SK-N-SH (cell line): ENCODE results near the gene CRYGD. TPM values are rescaled to one million over a fixed set of nuclear protein-coding genes. Genes with fewer than 3 reads are reported as not detected.

Experiments used
- CTCF ChIA-PET: fragments of 300-600, 350-600 bp; formaldehyde crosslinking; extraction: SDS; loops from one replicate; lab custom pipeline; 2021; lab: Yijun Ruan, JAX
- POLR2A ChIA-PET: fragments of 350-600 bp; sonication (Branson Sonifier 250); formaldehyde crosslinking; extraction: SDS; loops from one replicate; lab custom pipeline; 2020; ENCODE audit warnings: antibody characterized with exemption, inconsistent platforms; lab: Yijun Ruan, JAX
- DNase-seq: peaks from one replicate; pipeline ENCODE4 v3.0.0; 2012
- H2AFZ ChIP-seq: fragments of 200-600 bp; sonication (generic); 2 replicates; pipeline ENCODE4 v1.8.1; 2016; ENCODE audit warnings: antibody characterized with exemption, mild to moderate bottlenecking, low read depth
- H3F3A ChIP-seq: fragments of 200-600 bp; sonication (generic); replicated peaks from 2 replicates; pipeline ENCODE3; 2016; ENCODE audit warnings: antibody characterized with exemption, mild to moderate bottlenecking; ENCODE audit not compliant: insufficient read depth
- H3K27ac ChIP-seq, 2 experiments: fragments of 200-500 bp in 1 of 2; fragments of 200-600 bp in 1 of 2; sonication (Bioruptor generic) in 1 of 2; sonication (generic), shearing (Covaris generic) in 1 of 2; 2 replicates each; pipeline versions ENCODE4 v1.5.1 to v1.6.1; 2014 to 2016; ENCODE audit warnings: low read depth in 2 of 2, inconsistent platforms in 1 of 2, low read length in 1 of 2, mild to moderate bottlenecking in 1 of 2, mixed read lengths in 1 of 2
- H3K27me3 ChIP-seq: fragments of 200-600 bp; sonication (generic), shearing (Covaris generic); 2 replicates; pipeline ENCODE4 v1.6.1; 2016; ENCODE audit warnings: mixed run types; ENCODE audit not compliant: insufficient read depth
- H3K36me3 ChIP-seq, 2 experiments: fragments of 200-500 bp in 1 of 2; fragments of 200-600 bp in 1 of 2; sonication (Bioruptor generic) in 1 of 2; sonication (generic) in 1 of 2; replicated peaks in 1 of 2; 2 replicates each; pipeline versions ENCODE3 to v1.5.1; 2014 to 2016; ENCODE audit warnings: low read length in 1 of 2, mild to moderate bottlenecking in 1 of 2; ENCODE audit not compliant: insufficient read depth in 2 of 2, control insufficient read depth in 1 of 2
- H3K4me1 ChIP-seq, 2 experiments: fragments of 200-500 bp in 1 of 2; fragments of 200-600 bp in 1 of 2; sonication (Bioruptor generic) in 1 of 2; sonication (generic), shearing (Covaris generic) in 1 of 2; 2 replicates each; pipeline versions ENCODE4 v1.5.1 to v1.6.1; 2014 to 2016; ENCODE audit warnings: low read depth in 1 of 2, low read length in 1 of 2, mixed run types in 1 of 2; ENCODE audit not compliant: insufficient read depth in 2 of 2, control insufficient read depth in 1 of 2
- H3K4me2 ChIP-seq: fragments of 200-600 bp; sonication (generic), shearing (Covaris generic); 2 replicates; pipeline ENCODE4 v1.6.1; 2017; ENCODE audit warnings: mixed run types
- H3K4me3 ChIP-seq, 2 experiments: fragments of 200-500 bp in 1 of 2; fragments of 200-600 bp in 1 of 2; sonication (Bioruptor generic) in 1 of 2; sonication (generic), shearing (Covaris generic) in 1 of 2; 2 replicates each; pipeline versions ENCODE4 v1.5.1 to v1.8.1; 2014 to 2016; ENCODE audit warnings: low read depth in 2 of 2, inconsistent platforms in 1 of 2, low read length in 1 of 2, mild to moderate bottlenecking in 1 of 2, mixed read lengths in 1 of 2, moderate library complexity in 1 of 2
- H3K79me2 ChIP-seq: fragments of 200-600 bp; sonication (generic); 2 replicates; pipeline ENCODE4 v1.8.1; 2017; ENCODE audit warnings: mild to moderate bottlenecking; ENCODE audit not compliant: insufficient read depth
- H3K9ac ChIP-seq: fragments of 200-600 bp; sonication (generic); 2 replicates; pipeline ENCODE4 v1.6.1; 2017; ENCODE audit warnings: mixed run types
- H3K9me2 ChIP-seq: fragments of 200-600 bp; sonication (generic); 2 replicates; pipeline ENCODE4 v1.6.1; 2017; ENCODE audit warnings: mixed run types
- H3K9me3 ChIP-seq: fragments of 200-600 bp; sonication (generic); 2 replicates; pipeline ENCODE4 v1.6.1; 2017; ENCODE audit warnings: mixed run types, mild to moderate bottlenecking, moderate library complexity
- H4K20me1 ChIP-seq: fragments of 200-600 bp; sonication (generic); 2 replicates; pipeline ENCODE4 v1.6.1; 2017; ENCODE audit warnings: mild to moderate bottlenecking, mixed run types; ENCODE audit not compliant: insufficient read depth
- CHD2 ChIP-seq: fragments of 150-350 bp; IDR thresholded peaks from 2 replicates; pipeline ENCODE4 v1.6.1; 2018; ENCODE audit warnings: low read length; ENCODE audit not compliant: partially characterized antibody
- FOSL2 ChIP-seq: IDR thresholded peaks from 2 replicates; pipeline ENCODE4 v1.4.0; 2012; ENCODE audit warnings: low read depth, mild to moderate bottlenecking, moderate library complexity, borderline replicate concordance
- FOXM1 ChIP-seq: IDR thresholded peaks from 2 replicates; pipeline ENCODE4 v1.4.0; 2012; ENCODE audit warnings: low read depth, mild to moderate bottlenecking
- GABPA ChIP-seq: IDR thresholded peaks from 2 replicates; pipeline ENCODE4 v1.4.0; 2012; ENCODE audit warnings: low read depth, mild to moderate bottlenecking
- JUND ChIP-seq: IDR thresholded peaks from 2 replicates; pipeline ENCODE4 v1.4.0; 2012
- MXI1 ChIP-seq: IDR thresholded peaks from 2 replicates; pipeline ENCODE4 v1.6.1; 2012; ENCODE audit warnings: mild to moderate bottlenecking, low read depth, low read length, improper control_type of control experiment
- NFIC ChIP-seq: IDR thresholded peaks from 2 replicates; pipeline ENCODE4 v1.4.0; 2012; ENCODE audit warnings: borderline replicate concordance
- NRF1 ChIP-seq: IDR thresholded peaks from 2 replicates; pipeline ENCODE4 v1.6.1; 2012; ENCODE audit warnings: low read depth, mild to moderate bottlenecking, low read length
- POLR2AphosphoS5 ChIP-seq: IDR thresholded peaks from 2 replicates; pipeline ENCODE4 v1.6.1; 2012; ENCODE audit warnings: low read depth, low read length
- REST ChIP-seq: IDR thresholded peaks from 2 replicates; pipeline ENCODE4 v1.6.1; 2012; ENCODE audit warnings: mild to moderate bottlenecking, low read depth, low read length, moderate library complexity
- RFX5 ChIP-seq: IDR thresholded peaks from 2 replicates; pipeline ENCODE4 v1.6.1; 2012; ENCODE audit warnings: mild to moderate bottlenecking, improper control_type of control experiment, low read length
- RXRA ChIP-seq: IDR thresholded peaks from 2 replicates; pipeline ENCODE4 v1.4.0; 2012; ENCODE audit warnings: low read depth, mild to moderate bottlenecking, borderline replicate concordance
- USF1 ChIP-seq: IDR thresholded peaks from 2 replicates; pipeline ENCODE4 v1.4.0; 2012; ENCODE audit warnings: low read depth, borderline replicate concordance
- USF2 ChIP-seq: fragments of 150-350 bp; IDR thresholded peaks from 2 replicates; pipeline ENCODE4 v1.6.1; 2017; ENCODE audit warnings: antibody characterized with exemption, low read length, low read depth, borderline replicate concordance
- WGBS: methylation state at CpG from one replicate; pipeline ENCODE4 v1.1.6; 2017; ENCODE audit warnings: low lambda C conversion rate; 5-methylcytosine and 5-hydroxymethylcytosine counted together
- polyA plus RNA-seq, 3 experiments: library from polyadenylated mRNA; depleted of rRNA; stranded (reverse); fragments of >200 nt; gene quantifications; 2 replicates each; pipeline ENCODE4 v1.2.3, GENCODE V29; 2012

CRYGD gene
- polyA plus RNA-seq, 1 of the 3 experiments (the other 2 are of a cell fraction), result not detected

- no peaks in the 10 kb centered on the region for H3K27me3 ChIP-seq
- WGBS, result 93% methylated on average over 4 of the region's 4 CpGs
Observed at GRCh38 chr2:208127090-208127489, 2.8 kb upstream of the CRYGD start.

More at GRCh38 chr2:208127090-208127489, 2.8 kb upstream of the CRYGD start:
- ChIA-PET POLR2A (no interaction called here), CTCF (interaction anchor here (0.6 kb wide), 1 partner anchor 178 kb away, joined by 3 read pairs; no protein-coding TSS in a partner anchor)
- no peaks in the 10 kb centered on the region for H3K36me3 ChIP-seq
- no peak overlapping the region for H3K27ac ChIP-seq
- no peak overlapping the region for H3K4me2 ChIP-seq
- H4K20me1 ChIP-seq, result no peaks in the 10 kb centered on the region
- TF ChIP-seq FOSL2 (no peak), NFIC (no peak), FOXM1 (no peak), RFX5 (no peak), POLR2AphosphoS5 (no peak), MXI1 (no peak), GABPA (no peak), JUND (no peak), NRF1 (no peak), USF1 (no peak), USF2 (no peak), RXRA (no peak), CHD2 (no peak), REST (no peak)
- no peaks in the 10 kb centered on the region for H3K9me2 ChIP-seq
- DNase-seq, result no peak
- H3K9ac ChIP-seq, result no peak overlapping the region
- peaks cover 3% of the 10 kb centered on the region for H3F3A ChIP-seq
- no peak overlapping the region for H3K4me3 ChIP-seq
- H3K4me1 ChIP-seq, result peaks cover 0 to 16% of the 10 kb centered on the region in 2 experiments; a peak in 2 of 4 replicates
- H3K9me3 ChIP-seq, result no peaks in the 10 kb centered on the region
- no peaks in the 10 kb centered on the region for H3K79me2 ChIP-seq
- no peak overlapping the region for H2AFZ ChIP-seq
